Transverse colon (tissue), 3 donors: Measurements from ENCODE around the gene EXOC1L.

Experiments
- EP300 ChIP-seq: sonication (generic); formaldehyde crosslinking; IDR thresholded peaks from one replicate; pipeline ENCODE4 v1.6.1; 2017; ENCODE audit warnings: antibody characterized with exemption, low read depth
- POLR2A ChIP-seq: fragments of 450-650 bp; IDR thresholded peaks from one replicate; pipeline ENCODE4 v1.6.1; 2016; ENCODE audit warnings: antibody characterized with exemption, mild to moderate bottlenecking, moderate library complexity
- TF ChIP-seq, protein P1 (sequence below), 5 experiments: fragments of 200-600 bp in 3 of 5; fragments of 450-650 bp in 2 of 5; sonication (generic) in 3 of 5; IDR thresholded peaks; 1 replicate in 2 of 5; 2 replicates in 3 of 5; pipeline ENCODE4 v1.5.1; 2016 to 2017; ENCODE audit warnings: antibody characterized with exemption in 5 of 5, inconsistent platforms in 3 of 5, mild to moderate bottlenecking in 2 of 5, moderate library complexity in 1 of 5

DNA sequence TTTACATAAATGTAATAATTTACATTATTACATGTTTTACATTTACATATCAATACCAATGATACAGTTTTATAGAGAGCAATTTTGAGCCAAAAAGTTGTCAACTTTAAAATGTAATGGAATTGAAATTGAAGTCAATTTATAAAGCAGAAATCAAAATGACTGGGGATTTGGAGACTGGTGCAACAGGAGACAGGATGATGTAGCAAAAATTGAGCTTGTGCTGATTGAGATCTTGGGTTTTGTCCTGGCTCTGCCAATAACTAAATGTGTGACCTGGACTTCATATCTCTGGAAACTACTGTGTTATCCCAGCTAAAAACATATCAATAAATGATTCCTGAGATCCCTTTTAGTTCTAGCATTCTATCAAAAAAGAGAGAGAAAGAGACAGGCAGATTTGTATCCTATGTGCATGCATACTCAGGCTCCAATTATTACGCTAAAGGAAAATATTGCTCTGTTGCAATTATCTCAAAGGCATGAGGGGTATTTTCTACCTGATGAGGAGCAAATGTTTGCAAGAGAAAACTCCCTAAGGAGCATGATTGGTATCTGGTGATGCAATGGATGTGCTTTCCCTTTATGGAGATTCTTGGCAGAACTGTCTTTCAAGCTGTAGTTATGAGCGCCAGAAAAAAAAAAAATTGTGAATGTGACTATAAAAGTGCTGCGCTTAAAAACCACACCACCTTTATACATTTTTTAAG is 14.7 kb downstream of the EXOC1L start:
- TF ChIP-seq POLR2A (no peak), EP300 (no peak)
- TF ChIP-seq, protein P1, sequence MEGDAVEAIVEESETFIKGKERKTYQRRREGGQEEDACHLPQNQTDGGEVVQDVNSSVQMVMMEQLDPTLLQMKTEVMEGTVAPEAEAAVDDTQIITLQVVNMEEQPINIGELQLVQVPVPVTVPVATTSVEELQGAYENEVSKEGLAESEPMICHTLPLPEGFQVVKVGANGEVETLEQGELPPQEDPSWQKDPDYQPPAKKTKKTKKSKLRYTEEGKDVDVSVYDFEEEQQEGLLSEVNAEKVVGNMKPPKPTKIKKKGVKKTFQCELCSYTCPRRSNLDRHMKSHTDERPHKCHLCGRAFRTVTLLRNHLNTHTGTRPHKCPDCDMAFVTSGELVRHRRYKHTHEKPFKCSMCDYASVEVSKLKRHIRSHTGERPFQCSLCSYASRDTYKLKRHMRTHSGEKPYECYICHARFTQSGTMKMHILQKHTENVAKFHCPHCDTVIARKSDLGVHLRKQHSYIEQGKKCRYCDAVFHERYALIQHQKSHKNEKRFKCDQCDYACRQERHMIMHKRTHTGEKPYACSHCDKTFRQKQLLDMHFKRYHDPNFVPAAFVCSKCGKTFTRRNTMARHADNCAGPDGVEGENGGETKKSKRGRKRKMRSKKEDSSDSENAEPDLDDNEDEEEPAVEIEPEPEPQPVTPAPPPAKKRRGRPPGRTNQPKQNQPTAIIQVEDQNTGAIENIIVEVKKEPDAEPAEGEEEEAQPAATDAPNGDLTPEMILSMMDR (IDR thresholded peaks at IDR 0.05) = no peak
